ENCODE measurements around the gene PAPPA2.

The PAPPA2 gene

GRCh38 chr1:176529395-176530090 lies 66.6 kb downstream of the PAPPA2 start:
- DNase-seq, result no peak

DNA sequence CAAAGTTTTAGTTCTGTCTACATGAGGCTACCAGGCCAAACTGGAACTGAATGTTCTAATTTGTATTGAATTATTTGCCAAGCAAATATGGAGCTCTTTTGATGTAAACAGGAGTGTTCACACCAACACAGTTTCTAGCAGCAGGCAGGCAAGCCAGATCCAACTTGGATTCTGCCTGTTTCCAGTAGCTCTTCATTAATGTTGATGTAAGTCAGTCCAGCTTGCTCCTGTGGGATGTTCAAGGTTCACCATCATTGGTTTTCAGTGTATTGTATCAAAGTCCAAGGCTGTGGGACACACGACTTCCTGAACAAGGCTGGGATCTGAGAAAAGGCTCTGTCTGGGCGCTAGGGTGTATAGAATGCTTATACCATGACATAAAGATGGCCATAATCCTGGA lies 68.1 kb downstream of the PAPPA2 start:
- TF ChIP-seq POLR2A (IDR thresholded peaks at IDR 0.05; ENCODE audit: low read length) (no peak), GATA1 (IDR thresholded peaks at IDR 0.05; ENCODE audit: low read depth, low read length) (no peak)
- no peak for DNase-seq

More at GRCh38 chr1:176529395-176530090, 66.6 kb downstream of the PAPPA2 start:
- TF ChIP-seq GATA1 (IDR thresholded peaks at IDR 0.05; ENCODE audit: low read depth, low read length) (no peak), POLR2A (IDR thresholded peaks at IDR 0.05; ENCODE audit: low read length) (no peak)

GRCh38 chr1:176531921-176532897 lies 69.2 kb downstream of the PAPPA2 start:
- DNase-seq, result no peak
- TF ChIP-seq GATA1 (IDR thresholded peaks at IDR 0.05; ENCODE audit: low read depth, low read length), result no peak
- TF ChIP-seq POLR2A (IDR thresholded peaks at IDR 0.05; ENCODE audit: low read length), result no peak

GRCh38 chr1:176533020-176533419 lies 70.0 kb downstream of the PAPPA2 start:
- TF ChIP-seq POLR2A (IDR thresholded peaks at IDR 0.05; ENCODE audit: low read length) (no peak), GATA1 (IDR thresholded peaks at IDR 0.05; ENCODE audit: low read depth, low read length) (no peak)
- DNase-seq, result no peak

DNA sequence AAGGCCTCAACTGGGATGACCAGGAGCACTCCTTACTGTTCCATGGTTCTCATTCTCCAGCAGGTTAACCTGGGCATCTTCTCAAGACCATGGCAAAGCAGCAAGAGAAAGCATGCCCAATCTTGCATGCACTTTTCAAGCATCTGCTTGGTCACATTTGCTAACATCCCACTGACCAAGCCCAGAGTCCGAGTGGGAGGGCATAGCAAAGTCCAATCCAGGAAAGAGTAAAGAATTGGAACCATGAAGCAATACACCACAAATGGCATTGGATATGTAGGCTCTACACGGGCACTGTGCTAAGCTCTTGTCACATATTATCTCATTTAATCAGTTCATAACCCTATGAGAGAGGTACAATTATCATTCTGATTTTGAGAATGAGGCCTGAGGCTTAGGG lies 73.6 kb downstream of the PAPPA2 start:
- no peak for DNase-seq
- TF ChIP-seq GATA1 (IDR thresholded peaks at IDR 0.05; ENCODE audit: low read depth, low read length) (no peak), POLR2A (IDR thresholded peaks at IDR 0.05; ENCODE audit: low read length) (no peak)

- DNase-seq, result no peak
- no peak for TF ChIP-seq GATA1 (IDR thresholded peaks at IDR 0.05; ENCODE audit: low read depth, low read length)
- TF ChIP-seq POLR2A (IDR thresholded peaks at IDR 0.05; ENCODE audit: low read length), result no peak
Measured at GRCh38 chr1:176539018-176539417, 76.0 kb downstream of the PAPPA2 start.

- no peak for DNase-seq
- TF ChIP-seq GATA1 (IDR thresholded peaks at IDR 0.05; ENCODE audit: low read depth, low read length) (no peak), POLR2A (IDR thresholded peaks at IDR 0.05; ENCODE audit: low read length) (no peak)
Measured at GRCh38 chr1:176540428-176540827, 77.5 kb downstream of the PAPPA2 start.

- no peak for DNase-seq
- TF ChIP-seq GATA1 (IDR thresholded peaks at IDR 0.05; ENCODE audit: low read depth, low read length) (no peak), POLR2A (IDR thresholded peaks at IDR 0.05; ENCODE audit: low read length) (no peak)
Measured at GRCh38 chr1:176541663-176542062, 78.7 kb downstream of the PAPPA2 start.

DNA sequence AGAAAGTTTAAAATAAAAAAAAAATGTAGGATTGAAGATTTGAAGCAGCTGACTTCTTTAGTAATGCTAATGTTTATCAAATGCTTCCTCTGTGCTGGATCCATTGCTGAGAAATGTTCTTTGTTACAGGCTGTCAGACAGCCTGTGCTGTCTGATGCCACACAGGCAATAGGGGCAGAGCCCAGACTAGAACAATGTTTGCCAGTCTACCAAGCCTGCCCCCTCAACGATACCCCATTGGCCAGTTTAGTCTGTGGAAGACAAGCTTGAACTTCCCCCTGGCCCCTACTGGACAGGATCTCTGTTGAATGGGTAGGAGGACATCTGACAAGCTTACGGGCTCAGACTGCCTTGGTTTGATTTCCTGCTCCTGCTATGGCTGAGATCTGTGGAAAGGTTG lies 79.4 kb downstream of the PAPPA2 start:
- TF ChIP-seq POLR2A (IDR thresholded peaks at IDR 0.05; ENCODE audit: low read length) (no peak), GATA1 (IDR thresholded peaks at IDR 0.05; ENCODE audit: low read depth, low read length) (no peak)
- no peak for DNase-seq

- TF ChIP-seq POLR2A (IDR thresholded peaks at IDR 0.05; ENCODE audit: low read length) (no peak), GATA1 (IDR thresholded peaks at IDR 0.05; ENCODE audit: low read depth, low read length) (no peak)
- no peak for DNase-seq
Measured at GRCh38 chr1:176543360-176544129, 80.6 kb downstream of the PAPPA2 start.

GRCh38 chr1:176545034-176545639 lies 82.2 kb downstream of the PAPPA2 start:
- TF ChIP-seq POLR2A (IDR thresholded peaks at IDR 0.05; ENCODE audit: low read length) (no peak), GATA1 (IDR thresholded peaks at IDR 0.05; ENCODE audit: low read depth, low read length) (no peak)
- DNase-seq, result no peak

DNA sequence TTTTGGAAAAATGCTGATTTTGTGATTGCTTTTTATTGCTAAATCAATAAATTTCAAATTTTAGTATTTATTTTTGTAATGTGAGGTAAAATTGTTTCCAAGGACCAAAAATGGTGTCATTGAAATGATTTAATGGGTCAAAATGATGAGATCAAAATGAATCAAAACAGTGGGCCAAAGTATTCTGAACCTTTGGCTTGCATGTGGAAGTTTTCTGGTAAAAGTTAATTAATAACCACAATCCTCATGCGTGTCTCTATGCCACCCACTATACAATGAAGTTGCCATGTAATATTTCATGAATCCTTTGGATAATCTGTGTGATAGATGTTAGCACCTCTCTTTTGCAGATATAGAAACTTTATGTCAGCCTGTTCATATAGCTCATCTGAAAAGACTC lies 83.8 kb downstream of the PAPPA2 start:
- TF ChIP-seq GATA1 (IDR thresholded peaks at IDR 0.05; ENCODE audit: low read depth, low read length) (no peak), POLR2A (IDR thresholded peaks at IDR 0.05; ENCODE audit: low read length) (no peak)
- no peak for DNase-seq

DNA sequence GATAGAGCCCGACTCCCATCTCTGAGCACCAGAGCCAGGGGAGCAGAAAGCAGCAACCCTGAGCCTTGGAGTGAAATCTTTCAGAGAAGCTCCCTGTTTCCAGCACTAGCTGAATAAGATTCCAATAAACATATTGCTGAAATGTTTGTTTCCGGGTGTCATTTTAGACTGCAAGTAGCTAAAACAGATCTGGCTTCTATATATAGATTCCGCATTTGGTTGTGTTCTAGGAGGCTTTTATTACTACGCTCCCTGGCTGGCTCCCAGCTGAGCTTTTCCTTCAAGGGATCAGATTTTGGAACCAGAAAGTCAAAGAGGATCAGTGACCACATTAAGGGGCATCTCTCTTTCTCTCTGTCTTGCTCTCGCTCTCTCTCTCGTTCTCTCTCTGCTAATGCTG lies 88.2 kb downstream of the PAPPA2 start:
- TF ChIP-seq GATA1 (IDR thresholded peaks at IDR 0.05; ENCODE audit: low read depth, low read length), result no peak
- TF ChIP-seq POLR2A (IDR thresholded peaks at IDR 0.05; ENCODE audit: low read length), result no peak

More for the DNA sequence above, 88.2 kb downstream of the PAPPA2 start:
- DNase-seq, result no peak
